ENCODE results near the gene OLFM2. TPM values are rescaled to one million over a fixed set of nuclear protein-coding genes. Genes with fewer than 3 reads are reported as not detected.
A peak's percentile ranks its signal among the peaks of the same experiment; 100 is the strongest.

The OLFM2 gene
- 0.21 TPM for polyA plus RNA-seq

DNA sequence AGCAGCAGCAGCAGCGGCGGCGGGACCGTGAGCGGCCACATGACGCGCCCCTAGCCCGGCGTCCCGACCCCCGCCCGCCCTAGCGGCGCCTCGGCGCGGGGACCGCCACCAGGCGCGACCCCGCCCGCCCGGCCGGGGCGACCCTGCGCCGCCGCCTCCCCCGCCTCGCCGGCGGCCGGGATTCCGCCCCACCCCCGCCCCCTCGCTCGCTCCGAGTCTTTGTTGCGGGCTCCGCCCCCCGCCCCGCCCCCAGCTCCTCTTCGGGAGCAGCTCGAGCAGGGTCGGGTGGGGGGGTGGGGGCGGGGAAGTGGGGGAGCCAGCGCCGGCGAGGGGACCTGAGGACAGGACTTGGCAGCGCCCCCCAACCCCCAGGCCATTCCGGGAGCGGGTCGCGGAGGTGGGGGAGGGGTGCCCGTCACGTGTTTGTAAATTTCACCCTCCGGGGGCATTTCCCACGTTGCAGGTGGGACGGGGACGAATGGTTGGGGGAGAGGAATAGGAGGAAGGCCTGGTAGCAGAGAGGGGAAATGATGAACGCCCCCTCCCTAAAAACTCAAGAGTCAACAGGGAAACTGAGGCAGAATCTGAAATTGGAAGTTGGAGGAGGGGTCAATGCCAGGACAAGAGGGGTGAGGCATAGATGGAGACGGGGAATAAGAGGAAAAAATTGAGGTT is at the start of gene OLFM2:
Gene OLFM2, minus strand, starts transcription at position 190 of the 675 bp plus-strand sequence. Its CDS starts 149 bp downstream, at position 41.
- Mint-ChIP-seq H3K36me3 (peaks cover 2% of the 10 kb centered on the region), H3K27ac (peak within 1 kb of the TSS in 2 of 3 donors; percentile 36 to 45), H3K4me3 (peak within 1 kb of the TSS; percentile 57 to 88 (median 77)), H3K9me3 (peaks cover under 1 to 8% (median 6%) of the 10 kb centered on the region in 3 donors), H3K27me3 (peaks cover 56% of the 10 kb centered on the region), H3K4me1 (peaks cover 9 to 20% (median 11%) of the 10 kb centered on the region in 3 donors)

DNA sequence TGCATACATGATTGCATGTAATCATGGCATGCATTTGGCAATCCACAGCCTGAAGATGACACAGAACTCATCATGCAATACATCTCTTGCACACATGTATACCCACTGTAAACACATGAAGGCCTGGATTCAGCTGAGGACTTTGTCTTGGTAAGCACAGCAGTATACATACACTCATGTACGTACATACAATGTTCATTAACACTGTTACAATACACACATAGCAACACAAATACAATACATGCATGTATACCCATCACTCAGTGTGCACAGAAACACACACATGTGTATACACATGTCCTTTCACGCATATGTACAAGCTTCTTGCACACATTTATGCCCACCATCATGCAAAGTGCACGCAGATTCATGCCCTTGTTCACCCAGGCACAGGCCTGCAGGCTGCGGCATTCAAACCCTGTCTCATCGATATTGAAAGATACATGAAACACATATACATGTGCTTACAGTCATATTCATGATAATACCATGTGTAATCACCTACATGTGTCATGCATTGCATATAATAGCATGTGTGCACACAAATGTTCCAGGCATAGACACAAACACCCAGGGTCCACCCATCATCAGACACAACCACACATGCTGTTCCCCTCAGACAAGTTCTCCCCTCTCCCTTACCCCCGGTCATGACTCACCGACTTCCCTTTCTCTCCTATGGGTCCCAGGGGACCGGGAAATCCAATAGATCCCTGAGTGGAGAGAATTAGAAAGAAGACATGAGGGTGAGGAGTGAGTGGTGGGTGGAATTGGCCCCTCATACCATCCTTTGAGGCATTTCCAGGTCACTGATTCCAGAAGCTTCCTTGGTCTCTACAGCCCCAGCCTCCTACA is 45.3 kb upstream of the OLFM2 start:
- peaks cover 13% of the 10 kb centered on the region for H3K27me3 Mint-ChIP-seq
- peaks cover 1% of the 10 kb centered on the region for H3K36me3 Mint-ChIP-seq
- H3K27ac Mint-ChIP-seq = peak overlapping the region in 1 of 3 donors; percentile 8
- H3K4me3 Mint-ChIP-seq = no peak overlapping the region
- H3K9me3 Mint-ChIP-seq = peaks cover 2 to 4% (median 2%) of the 10 kb centered on the region in 3 donors
- H3K4me1 Mint-ChIP-seq = no peaks in the 10 kb centered on the region

DNA sequence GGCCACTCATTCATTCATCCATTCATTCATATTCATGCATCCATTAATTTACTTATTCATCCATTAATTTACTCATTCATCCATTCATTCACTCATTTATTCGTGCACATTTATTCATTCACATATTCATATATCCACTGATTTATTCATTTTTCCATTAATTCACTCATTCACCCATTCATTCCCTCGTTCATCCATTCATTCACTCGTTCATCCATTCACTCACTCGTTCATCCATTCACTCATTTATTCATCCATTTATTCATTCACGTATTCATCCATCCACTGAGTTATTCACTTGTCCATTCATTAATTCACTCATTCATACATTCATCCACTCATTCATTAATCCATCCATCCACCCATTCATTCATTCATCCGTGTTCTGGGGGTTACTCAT is 35.8 kb upstream of the OLFM2 start:
- peaks cover 0 to 6% (median 2%) of the 10 kb centered on the region in 3 donors for H3K9me3 Mint-ChIP-seq
- H3K36me3 Mint-ChIP-seq = no peaks in the 10 kb centered on the region
- no peaks in the 10 kb centered on the region for H3K4me1 Mint-ChIP-seq
- H3K27me3 Mint-ChIP-seq = peaks cover 17% of the 10 kb centered on the region
- no peak overlapping the region for H3K27ac Mint-ChIP-seq
- no peak overlapping the region for H3K4me3 Mint-ChIP-seq

DNA sequence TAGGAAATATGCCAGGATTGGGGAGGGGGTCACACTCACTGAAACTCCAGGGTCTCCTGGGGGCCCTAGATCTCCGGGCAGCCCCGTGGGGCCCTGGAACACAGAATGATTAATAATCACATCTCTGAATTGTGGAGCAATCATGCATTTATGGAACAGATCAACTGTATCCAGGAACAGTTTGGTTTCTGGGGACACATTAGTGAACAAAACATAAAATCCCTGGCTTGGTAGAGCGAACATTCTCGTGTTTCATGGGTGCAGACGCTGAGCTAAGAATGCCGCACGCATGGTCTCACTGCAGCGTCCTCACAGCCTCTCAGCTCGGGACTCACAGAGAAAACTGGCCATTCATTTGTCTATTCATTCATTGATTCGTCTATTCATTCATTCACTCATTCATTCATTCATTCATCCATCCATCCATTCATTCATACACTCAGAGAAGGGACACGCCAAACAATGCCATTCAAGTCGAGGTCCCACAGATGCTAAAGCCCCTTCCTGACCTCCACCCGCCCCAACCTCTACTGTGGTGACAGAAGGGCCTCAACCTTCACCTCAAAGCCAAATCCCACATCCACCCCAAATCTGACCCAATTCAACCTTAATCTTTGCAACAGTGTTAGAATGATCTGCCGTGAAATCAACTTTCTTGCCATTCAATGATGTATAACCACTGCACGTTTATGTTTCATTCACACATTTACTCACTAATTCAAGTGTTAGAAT is 35.0 kb upstream of the OLFM2 start:
- no peak overlapping the region for H3K27ac Mint-ChIP-seq
- H3K9me3 Mint-ChIP-seq = peaks cover 0 to 7% (median 2%) of the 10 kb centered on the region in 3 donors
- no peaks in the 10 kb centered on the region for H3K4me1 Mint-ChIP-seq
- H3K4me3 Mint-ChIP-seq = no peak overlapping the region
- no peaks in the 10 kb centered on the region for H3K36me3 Mint-ChIP-seq
- H3K27me3 Mint-ChIP-seq = peaks cover 20% of the 10 kb centered on the region

DNA sequence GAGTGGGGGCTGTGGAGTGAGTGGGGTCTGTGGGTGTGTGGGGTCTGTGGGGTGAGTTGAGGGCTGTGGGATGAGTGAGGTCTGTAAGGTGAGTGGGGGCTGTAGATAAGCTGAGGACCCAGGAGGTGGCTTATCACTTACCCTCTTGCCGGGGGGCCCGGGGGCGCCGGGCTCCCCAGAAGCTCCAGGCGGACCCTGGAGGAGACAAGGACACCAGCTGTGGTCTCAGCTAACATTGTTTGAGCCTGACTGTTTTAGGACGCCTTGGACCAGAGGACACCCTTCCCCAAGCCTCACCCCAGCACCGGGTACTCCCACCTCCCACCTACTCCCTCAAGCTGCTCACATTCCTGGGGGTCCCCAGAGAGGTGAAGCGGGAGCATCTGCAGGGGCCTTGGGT is 34.2 kb upstream of the OLFM2 start:
- Mint-ChIP-seq H3K9me3 (peaks cover 0 to 10% (median 2%) of the 10 kb centered on the region in 3 donors), H3K27me3 (peaks cover 26% of the 10 kb centered on the region), H3K4me1 (no peaks in the 10 kb centered on the region), H3K27ac (no peak overlapping the region), H3K36me3 (no peaks in the 10 kb centered on the region), H3K4me3 (no peak overlapping the region)

DNA sequence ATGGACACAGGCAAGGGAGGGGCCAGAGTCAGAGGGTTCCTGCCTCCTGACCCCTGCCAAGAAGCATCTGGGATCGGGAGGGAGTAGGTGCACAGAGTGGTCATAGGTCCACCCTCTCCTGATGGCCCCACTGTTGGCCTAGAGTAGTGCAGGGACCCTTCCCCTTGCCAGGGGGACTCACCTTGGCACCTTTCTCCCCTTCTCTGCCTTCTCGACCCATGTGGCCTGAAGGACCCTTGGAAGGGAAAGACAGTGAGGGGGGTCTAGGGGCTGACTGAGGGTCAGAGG is 33.3 kb upstream of the OLFM2 start:
- Mint-ChIP-seq H3K36me3 (no peaks in the 10 kb centered on the region), H3K27me3 (peaks cover 29% of the 10 kb centered on the region)

DNA sequence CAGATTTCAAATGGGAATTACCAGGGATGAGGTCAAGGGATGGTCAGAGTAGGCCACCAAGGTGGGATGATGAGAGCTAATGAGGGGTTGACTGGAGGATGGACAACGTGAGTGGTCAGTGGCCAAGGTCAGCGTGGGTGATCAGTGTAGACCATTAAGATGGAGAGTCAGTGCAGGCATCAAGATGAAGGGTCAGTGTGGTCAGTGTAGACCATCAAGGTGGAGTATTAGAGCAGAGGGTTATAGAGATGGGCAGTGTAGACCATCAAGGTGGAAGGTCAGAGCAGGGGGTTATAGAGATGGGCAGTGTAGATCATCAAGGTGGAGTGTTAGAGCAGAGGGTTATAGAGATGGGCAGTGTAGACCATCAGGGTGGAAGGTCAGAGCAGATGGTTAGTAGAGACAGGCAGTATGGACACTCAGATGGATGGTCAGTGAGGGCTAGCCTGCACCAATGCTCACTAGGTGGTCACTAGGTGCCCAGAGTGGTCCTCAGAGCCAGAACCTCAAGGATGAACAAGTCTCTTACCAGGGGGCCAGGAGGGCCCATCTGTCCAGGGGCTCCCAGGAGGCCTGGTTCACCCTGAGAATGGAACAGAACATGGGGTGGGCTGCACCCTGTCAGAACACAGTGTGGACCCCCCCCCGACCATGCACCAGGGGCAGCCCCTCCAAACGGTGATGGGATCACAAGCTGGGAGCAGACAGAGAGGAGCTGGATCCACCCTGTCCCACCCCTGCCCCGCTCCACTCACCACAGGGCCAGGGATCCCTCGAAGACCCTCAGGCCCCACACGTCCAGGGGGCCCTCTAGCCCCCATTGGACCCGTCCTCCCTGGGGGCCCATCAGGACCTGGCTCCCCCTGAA is 32.7 kb upstream of the OLFM2 start:
- Mint-ChIP-seq H3K4me1 (no peaks in the 10 kb centered on the region), H3K36me3 (no peaks in the 10 kb centered on the region), H3K9me3 (peaks cover 0 to 10% (median 2%) of the 10 kb centered on the region in 3 donors), H3K27ac (peak overlapping the region in 1 of 3 donors; percentile 79), H3K4me3 (no peak overlapping the region), H3K27me3 (peaks cover 29% of the 10 kb centered on the region)

More for the DNA sequence above, 33.3 kb upstream of the OLFM2 start:
- Mint-ChIP-seq H3K4me1 (no peaks in the 10 kb centered on the region), H3K9me3 (peaks cover 0 to 10% (median 2%) of the 10 kb centered on the region in 3 donors), H3K27ac (no peak overlapping the region), H3K4me3 (no peak overlapping the region)

DNA sequence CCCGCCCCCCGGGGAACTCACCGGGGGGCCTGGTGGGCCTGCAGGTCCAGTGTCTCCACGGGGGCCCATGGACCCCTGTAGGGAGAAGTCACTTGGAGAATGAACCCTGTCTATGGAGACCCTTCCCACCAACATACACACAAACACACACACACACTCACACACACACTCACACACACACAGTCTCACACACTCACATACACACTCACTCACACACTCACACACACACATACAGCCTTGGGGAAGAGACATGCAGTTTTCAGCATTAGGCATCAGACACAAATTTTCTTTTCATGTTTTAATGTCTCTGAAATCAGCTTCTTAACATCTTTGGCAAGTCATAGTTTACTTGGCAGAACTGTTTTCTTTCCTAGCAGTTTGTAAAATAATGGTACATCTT is 31.0 kb upstream of the OLFM2 start:
- Mint-ChIP-seq H3K36me3 (no peaks in the 10 kb centered on the region), H3K27me3 (peaks cover 34% of the 10 kb centered on the region), H3K27ac (no peak overlapping the region), H3K4me3 (no peak overlapping the region), H3K9me3 (peaks cover 0 to 10% (median 2%) of the 10 kb centered on the region in 3 donors), H3K4me1 (no peaks in the 10 kb centered on the region)

DNA sequence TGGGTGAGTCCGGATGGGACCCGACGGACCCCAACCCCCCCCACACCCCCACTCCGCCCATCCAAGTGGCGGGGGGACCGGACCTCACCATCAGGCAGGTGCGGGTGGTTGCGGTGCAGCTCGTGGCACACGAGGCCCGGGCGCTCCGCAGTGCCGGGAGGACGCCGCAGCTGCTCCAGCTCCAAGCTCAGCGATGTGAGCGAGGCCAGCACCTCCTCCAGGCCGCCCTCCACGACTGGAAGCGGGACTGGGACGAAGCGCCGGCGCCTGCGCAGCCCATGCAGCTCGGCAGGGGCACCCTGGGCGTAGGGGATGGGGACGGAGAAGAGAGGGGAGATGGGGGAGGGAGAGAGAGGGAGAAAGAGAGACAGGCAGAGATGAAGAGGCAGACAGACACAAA is 30.1 kb upstream of the OLFM2 start:
- no peak overlapping the region for H3K4me3 Mint-ChIP-seq
- peaks cover 0 to 10% (median 0%) of the 10 kb centered on the region in 3 donors for H3K9me3 Mint-ChIP-seq
- no peaks in the 10 kb centered on the region for H3K36me3 Mint-ChIP-seq
- no peaks in the 10 kb centered on the region for H3K4me1 Mint-ChIP-seq
- peaks cover 34% of the 10 kb centered on the region for H3K27me3 Mint-ChIP-seq
- no peak overlapping the region for H3K27ac Mint-ChIP-seq

DNA sequence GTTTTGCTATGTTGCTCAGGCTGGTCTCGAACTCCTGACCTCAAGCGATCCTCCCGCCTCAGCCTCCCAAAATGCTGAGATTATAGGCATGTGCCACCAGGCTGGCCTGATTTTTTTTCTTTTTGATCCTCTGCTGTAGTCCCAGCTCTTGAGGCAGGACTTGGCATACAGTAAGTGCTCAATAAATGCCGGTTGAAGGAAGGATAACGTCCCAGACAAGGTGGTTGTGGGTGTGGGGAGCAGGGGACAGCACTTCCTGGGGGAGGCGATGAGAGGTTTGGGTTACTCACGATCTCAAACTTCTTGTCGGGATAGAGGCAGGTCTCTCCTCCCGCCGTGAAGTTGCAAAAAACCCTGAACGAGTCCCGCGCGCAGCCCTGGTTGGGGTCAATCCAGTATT is 29.7 kb upstream of the OLFM2 start:
- peaks cover 0 to 10% (median 0%) of the 10 kb centered on the region in 3 donors for H3K9me3 Mint-ChIP-seq
- H3K4me3 Mint-ChIP-seq = no peak overlapping the region
- peaks cover 34% of the 10 kb centered on the region for H3K27me3 Mint-ChIP-seq
- no peaks in the 10 kb centered on the region for H3K36me3 Mint-ChIP-seq
- no peak overlapping the region for H3K27ac Mint-ChIP-seq
- H3K4me1 Mint-ChIP-seq = no peaks in the 10 kb centered on the region

DNA sequence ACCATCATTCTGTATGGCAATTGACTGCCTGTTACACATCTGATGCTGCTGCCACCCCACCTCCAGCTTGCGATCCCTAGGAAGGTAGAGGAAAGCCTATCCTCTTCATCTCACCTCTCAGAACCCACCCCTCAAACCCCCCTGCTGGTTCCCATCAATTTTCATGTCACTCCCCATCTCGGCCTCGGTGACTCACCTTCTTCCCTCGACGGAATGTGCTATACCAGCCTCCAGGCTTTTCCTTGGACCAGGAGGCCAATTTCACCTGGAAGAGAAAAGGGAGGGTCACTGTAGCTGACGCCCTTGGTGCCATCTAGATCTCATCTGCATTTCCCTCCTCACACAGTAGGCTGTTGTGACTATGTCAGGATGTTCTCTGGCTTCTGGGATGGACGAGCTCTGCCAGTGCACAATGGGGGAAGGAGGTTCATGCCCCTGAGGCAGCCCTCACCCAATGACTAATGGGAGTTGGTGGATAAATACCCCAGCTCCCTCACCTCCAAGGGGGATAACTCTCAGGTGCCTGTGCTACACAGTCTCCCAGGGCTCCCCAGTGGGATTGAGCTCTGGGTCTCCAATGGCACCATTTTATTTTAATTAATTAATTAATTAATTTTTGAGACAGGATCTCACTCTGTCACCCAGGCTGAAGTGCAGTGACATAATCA is 26.4 kb upstream of the OLFM2 start:
- H3K4me1 Mint-ChIP-seq = no peaks in the 10 kb centered on the region
- H3K27ac Mint-ChIP-seq = no peak overlapping the region
- no peaks in the 10 kb centered on the region for H3K36me3 Mint-ChIP-seq
- peaks cover 24% of the 10 kb centered on the region for H3K27me3 Mint-ChIP-seq
- H3K4me3 Mint-ChIP-seq = no peak overlapping the region
- peaks cover 0 to 4% (median 0%) of the 10 kb centered on the region in 3 donors for H3K9me3 Mint-ChIP-seq

DNA sequence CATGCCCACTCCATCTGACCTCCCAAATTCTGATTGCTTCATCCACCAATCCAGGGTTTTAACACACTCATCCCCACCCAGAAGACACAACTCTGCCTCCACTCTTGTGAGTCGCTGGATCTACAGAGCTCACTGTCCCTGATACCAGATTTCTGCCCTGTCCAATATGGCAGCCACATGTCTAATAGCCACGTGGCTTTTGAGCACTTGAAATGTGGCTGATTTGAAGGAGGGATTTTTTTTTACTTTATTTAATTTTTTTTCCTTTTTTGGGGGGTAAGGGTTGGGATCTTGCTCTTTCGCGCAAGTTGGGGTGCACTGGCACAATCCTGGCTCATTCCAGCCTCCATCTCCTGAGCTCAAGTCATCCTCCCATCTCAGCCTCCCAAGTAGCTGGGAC is 24.8 kb upstream of the OLFM2 start:
- H3K27ac Mint-ChIP-seq = no peak overlapping the region
- H3K4me1 Mint-ChIP-seq = no peaks in the 10 kb centered on the region
- peaks cover 0 to 2% (median 0%) of the 10 kb centered on the region in 3 donors for H3K9me3 Mint-ChIP-seq
- no peak overlapping the region for H3K4me3 Mint-ChIP-seq
- H3K36me3 Mint-ChIP-seq = no peaks in the 10 kb centered on the region
- peaks cover 22% of the 10 kb centered on the region for H3K27me3 Mint-ChIP-seq

DNA sequence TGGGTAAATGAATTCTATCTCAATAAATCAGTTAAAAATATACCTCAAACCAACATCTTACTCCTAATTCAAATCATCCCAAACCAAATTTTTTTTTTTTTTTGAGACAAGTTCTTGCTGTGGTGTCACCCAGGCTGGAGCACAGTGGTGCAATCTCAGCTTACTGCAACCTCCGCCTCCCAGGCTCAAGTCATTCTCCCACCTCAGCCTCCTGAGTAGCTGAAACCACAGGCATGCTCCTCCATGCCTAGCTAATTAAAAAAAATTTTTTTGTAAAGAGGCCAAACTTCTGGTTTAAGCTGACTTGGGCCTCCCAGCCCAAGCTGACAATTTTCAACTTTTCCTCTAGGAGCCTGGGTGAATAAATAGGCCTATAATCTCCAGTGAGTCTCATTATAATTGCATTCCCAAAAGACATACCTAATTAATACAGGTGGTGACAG is 22.1 kb upstream of the OLFM2 start:
- H3K4me3 Mint-ChIP-seq = no peak overlapping the region
- H3K4me1 Mint-ChIP-seq = no peaks in the 10 kb centered on the region
- H3K36me3 Mint-ChIP-seq = no peaks in the 10 kb centered on the region
- H3K9me3 Mint-ChIP-seq = no peaks in the 10 kb centered on the region
- peaks cover 10% of the 10 kb centered on the region for H3K27me3 Mint-ChIP-seq
- no peak overlapping the region for H3K27ac Mint-ChIP-seq

DNA sequence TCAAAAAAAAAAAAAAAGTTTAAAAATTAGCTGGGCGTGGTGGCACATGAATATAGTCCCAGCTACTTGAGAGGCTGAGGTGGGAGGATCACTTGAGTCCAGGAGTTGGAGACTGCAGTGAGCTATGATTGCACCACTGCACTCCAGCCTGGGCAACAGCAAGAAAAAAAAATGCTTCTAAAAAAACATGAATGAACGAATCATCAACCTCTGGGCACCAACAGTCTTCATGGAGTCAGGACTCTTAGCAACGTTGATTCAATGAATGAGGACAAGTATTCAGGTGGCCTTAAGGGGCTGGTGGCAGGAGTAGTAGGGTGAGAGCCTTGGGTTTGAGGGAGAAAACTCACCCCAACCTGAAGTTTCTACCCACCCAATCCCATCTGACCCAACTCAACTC is 20.6 kb upstream of the OLFM2 start:
- H3K27ac Mint-ChIP-seq = no peak overlapping the region
- H3K36me3 Mint-ChIP-seq = no peaks in the 10 kb centered on the region
- no peak overlapping the region for H3K4me3 Mint-ChIP-seq
- H3K4me1 Mint-ChIP-seq = no peaks in the 10 kb centered on the region
- peaks cover 10% of the 10 kb centered on the region for H3K27me3 Mint-ChIP-seq
- no peaks in the 10 kb centered on the region for H3K9me3 Mint-ChIP-seq
